ENCODE results near the gene PTEN.

The PTEN gene

GRCh38 chr10:87930141-87930540, 66.7 kb downstream of the PTEN start:
- TF ChIP-seq CTCF (IDR thresholded peaks at IDR 0.05; ENCODE audit: low read depth, low read length), result no peak
- H3K4me3 ChIP-seq (ENCODE audit: low read depth, low read length), result no peak overlapping the region

- no peak overlapping the region for H3K4me3 ChIP-seq (ENCODE audit: low read depth, low read length)
- no peak for TF ChIP-seq CTCF (IDR thresholded peaks at IDR 0.05; ENCODE audit: low read depth, low read length)
Observed at GRCh38 chr10:87930934-87931835, 67.8 kb downstream of the PTEN start.

GRCh38 chr10:87931836-87932230, 68.4 kb downstream of the PTEN start:
- no peak overlapping the region for H3K4me3 ChIP-seq (ENCODE audit: low read depth, low read length)
- TF ChIP-seq CTCF (IDR thresholded peaks at IDR 0.05; ENCODE audit: low read depth, low read length), result no peak

- no peak for TF ChIP-seq CTCF (IDR thresholded peaks at IDR 0.05; ENCODE audit: low read depth, low read length)
- H3K4me3 ChIP-seq (ENCODE audit: low read depth, low read length), result no peak overlapping the region
Observed at GRCh38 chr10:87935290-87936141, 72.1 kb downstream of the PTEN start.

- no peak overlapping the region for H3K4me3 ChIP-seq (ENCODE audit: low read depth, low read length)
- no peak for TF ChIP-seq CTCF (IDR thresholded peaks at IDR 0.05; ENCODE audit: low read depth, low read length)
Observed at GRCh38 chr10:87940210-87940609, 76.8 kb downstream of the PTEN start.

- no peak overlapping the region for H3K4me3 ChIP-seq (ENCODE audit: low read depth, low read length)
- TF ChIP-seq CTCF (IDR thresholded peaks at IDR 0.05; ENCODE audit: low read depth, low read length), result no peak
Observed at GRCh38 chr10:87942884-87943527, 79.6 kb downstream of the PTEN start.
